Measurements from ENCODE around the gene TRAPPC12.
"Not testable (repeated sequence)": the region's sequence is repeated elsewhere in the genome, so short reads cannot be mapped to it uniquely, and the experiment has no call there.

The TRAPPC12 gene

GRCh38 chr2:3504741-3505140 is 125.2 kb downstream of the TRAPPC12 start:
- WGBS, 2 experiments, result 99% methylated on average over 4 to 5 of the region's 5 CpGs

GRCh38 chr2:3505771-3506170 is 126.3 kb downstream of the TRAPPC12 start:
- Histone ChIP-seq H3K9me3 (ENCODE audit: control insufficient read depth, low read length) (no peaks in the 10 kb centered on the region), H3K4me3 (ENCODE audit: insufficient read depth, low read depth, low read length) (no peak overlapping the region), H3K27me3 (ENCODE audit: control insufficient read depth, insufficient read depth, low read length, poor library complexity, severe bottlenecking) (no peaks in the 10 kb centered on the region), H3K36me3 (ENCODE audit: control insufficient read depth, insufficient read depth, low read length) (no peaks in the 10 kb centered on the region), H3K4me1 (ENCODE audit: control insufficient read depth, insufficient read depth, low read length) (no peaks in the 10 kb centered on the region), H3K27ac (ENCODE audit: insufficient read depth, low read depth, low read length, poor library complexity, severe bottlenecking) (no peak overlapping the region)
- WGBS, 2 experiments, result 78 to 92% methylated on average over 3 to 4 of the region's 4 CpGs

More at GRCh38 chr2:3504741-3505140, 125.2 kb downstream of the TRAPPC12 start:
- H3K4me1 ChIP-seq (ENCODE audit: control insufficient read depth, insufficient read depth, low read length), result no peaks in the 10 kb centered on the region
- H3K36me3 ChIP-seq (ENCODE audit: control insufficient read depth, insufficient read depth, low read length), result peaks cover 3% of the 10 kb centered on the region
- H3K27ac ChIP-seq (ENCODE audit: insufficient read depth, low read depth, low read length, poor library complexity, severe bottlenecking), result no peak overlapping the region
- no peaks in the 10 kb centered on the region for H3K9me3 ChIP-seq (ENCODE audit: control insufficient read depth, low read length)
- no peaks in the 10 kb centered on the region for H3K27me3 ChIP-seq (ENCODE audit: control insufficient read depth, insufficient read depth, low read length, poor library complexity, severe bottlenecking)
- H3K4me3 ChIP-seq (ENCODE audit: insufficient read depth, low read depth, low read length), result no peak overlapping the region

GRCh38 chr2:3512086-3512485 is 132.6 kb downstream of the TRAPPC12 start:
- H3K36me3 ChIP-seq (ENCODE audit: control insufficient read depth, insufficient read depth, low read length), result peaks cover 6% of the 10 kb centered on the region
- no peaks in the 10 kb centered on the region for H3K27me3 ChIP-seq (ENCODE audit: control insufficient read depth, insufficient read depth, low read length, poor library complexity, severe bottlenecking)
- 53% methylated on average over 2 of the region's 2 CpGs for WGBS, 2 experiments
- H3K9me3 ChIP-seq (ENCODE audit: control insufficient read depth, low read length), result no peaks in the 10 kb centered on the region
- no peak overlapping the region for H3K4me3 ChIP-seq (ENCODE audit: insufficient read depth, low read depth, low read length)
- no peak overlapping the region for H3K27ac ChIP-seq (ENCODE audit: insufficient read depth, low read depth, low read length, poor library complexity, severe bottlenecking)
- peaks cover 3% of the 10 kb centered on the region for H3K4me1 ChIP-seq (ENCODE audit: control insufficient read depth, insufficient read depth, low read length)

- Histone ChIP-seq H3K27me3 (ENCODE audit: control insufficient read depth, insufficient read depth, low read length, poor library complexity, severe bottlenecking) (no peaks in the 10 kb centered on the region), H3K36me3 (ENCODE audit: control insufficient read depth, insufficient read depth, low read length) (peaks cover 10% of the 10 kb centered on the region), H3K27ac (ENCODE audit: insufficient read depth, low read depth, low read length, poor library complexity, severe bottlenecking) (no peak overlapping the region), H3K9me3 (ENCODE audit: control insufficient read depth, low read length) (no peaks in the 10 kb centered on the region), H3K4me3 (ENCODE audit: insufficient read depth, low read depth, low read length) (no peak overlapping the region), H3K4me1 (ENCODE audit: control insufficient read depth, insufficient read depth, low read length) (peaks cover 3% of the 10 kb centered on the region)
- 94 to 98% methylated on average over 3 of the region's 3 CpGs for WGBS, 2 experiments
These were observed 133.7 kb downstream of the TRAPPC12 start for GRCh38 chr2:3513026-3513810.

GRCh38 chr2:3515438-3515837 is 135.9 kb downstream of the TRAPPC12 start:
- H3K4me3 ChIP-seq (ENCODE audit: insufficient read depth, low read depth, low read length); H3K27me3 ChIP-seq (ENCODE audit: control insufficient read depth, insufficient read depth, low read length, poor library complexity, severe bottlenecking); H3K9me3 ChIP-seq (ENCODE audit: control insufficient read depth, low read length); H3K4me1 ChIP-seq (ENCODE audit: control insufficient read depth, insufficient read depth, low read length); H3K36me3 ChIP-seq (ENCODE audit: control insufficient read depth, insufficient read depth, low read length); H3K27ac ChIP-seq (ENCODE audit: insufficient read depth, low read depth, low read length, poor library complexity, severe bottlenecking): not testable (repeated sequence)
- WGBS, 2 experiments, result 95 to 99% methylated on average over 4 to 5 of the region's 5 CpGs

GRCh38 chr2:3516831-3517230 is 137.3 kb downstream of the TRAPPC12 start:
- Histone ChIP-seq H3K4me1 (ENCODE audit: control insufficient read depth, insufficient read depth, low read length) (peaks cover 6% of the 10 kb centered on the region), H3K36me3 (ENCODE audit: control insufficient read depth, insufficient read depth, low read length) (peaks cover 6% of the 10 kb centered on the region), H3K27me3 (ENCODE audit: control insufficient read depth, insufficient read depth, low read length, poor library complexity, severe bottlenecking) (no peaks in the 10 kb centered on the region), H3K9me3 (ENCODE audit: control insufficient read depth, low read length) (no peaks in the 10 kb centered on the region), H3K27ac (ENCODE audit: insufficient read depth, low read depth, low read length, poor library complexity, severe bottlenecking) (no peak overlapping the region), H3K4me3 (ENCODE audit: insufficient read depth, low read depth, low read length) (no peak overlapping the region)
- 94% methylated on average over 3 of the region's 3 CpGs for WGBS, 2 experiments

- Histone ChIP-seq H3K27ac (ENCODE audit: insufficient read depth, low read depth, low read length, poor library complexity, severe bottlenecking) (peak overlapping the region; percentile 87), H3K4me3 (ENCODE audit: insufficient read depth, low read depth, low read length) (peak overlapping the region; percentile 68), H3K9me3 (ENCODE audit: control insufficient read depth, low read length) (no peaks in the 10 kb centered on the region), H3K4me1 (ENCODE audit: control insufficient read depth, insufficient read depth, low read length) (peaks cover 3% of the 10 kb centered on the region), H3K27me3 (ENCODE audit: control insufficient read depth, insufficient read depth, low read length, poor library complexity, severe bottlenecking) (no peaks in the 10 kb centered on the region), H3K36me3 (ENCODE audit: control insufficient read depth, insufficient read depth, low read length) (peaks cover 6% of the 10 kb centered on the region)
- WGBS, 2 experiments, result 1 to 4% methylated on average over 2 of the region's 3 CpGs
These were observed 138.5 kb downstream of the TRAPPC12 start for GRCh38 chr2:3517948-3518495.

- Histone ChIP-seq H3K27ac (ENCODE audit: insufficient read depth, low read depth, low read length, poor library complexity, severe bottlenecking) (peak overlapping the region; percentile 97), H3K4me1 (ENCODE audit: control insufficient read depth, insufficient read depth, low read length) (peaks cover 3% of the 10 kb centered on the region), H3K4me3 (ENCODE audit: insufficient read depth, low read depth, low read length) (peak overlapping the region; percentile 68), H3K36me3 (ENCODE audit: control insufficient read depth, insufficient read depth, low read length) (peaks cover 6% of the 10 kb centered on the region), H3K9me3 (ENCODE audit: control insufficient read depth, low read length) (no peaks in the 10 kb centered on the region), H3K27me3 (ENCODE audit: control insufficient read depth, insufficient read depth, low read length, poor library complexity, severe bottlenecking) (no peaks in the 10 kb centered on the region)
- WGBS, 2 experiments, result 0% methylated on average over 67 of the region's 67 CpGs
These were observed 139.2 kb downstream of the TRAPPC12 start for GRCh38 chr2:3518496-3519254.

- peak within 1 kb of the TSS; percentile 68 for H3K4me3 ChIP-seq (ENCODE audit: insufficient read depth, low read depth, low read length)
- no peaks in the 10 kb centered on the region for H3K27me3 ChIP-seq (ENCODE audit: control insufficient read depth, insufficient read depth, low read length, poor library complexity, severe bottlenecking)
- peaks cover 3% of the 10 kb centered on the region for H3K4me1 ChIP-seq (ENCODE audit: control insufficient read depth, insufficient read depth, low read length)
- no peaks in the 10 kb centered on the region for H3K9me3 ChIP-seq (ENCODE audit: control insufficient read depth, low read length)
- WGBS, 2 experiments, result 7 to 8% methylated on average over 76 of the region's 76 CpGs
- peak within 1 kb of the TSS; percentile 97 for H3K27ac ChIP-seq (ENCODE audit: insufficient read depth, low read depth, low read length, poor library complexity, severe bottlenecking)
- peaks cover 6% of the 10 kb centered on the region for H3K36me3 ChIP-seq (ENCODE audit: control insufficient read depth, insufficient read depth, low read length)
These were observed 140.0 kb downstream of the TRAPPC12 start, which contains the start of gene ADI1 for GRCh38 chr2:3519255-3520205. Gene ADI1, minus strand, starts transcription at chr2:3519531. Its CDS starts 44 bp downstream, at chr2:3519487.
